ENCODE results near the gene TSPAN11. TPM values are rescaled to one million over a fixed set of nuclear protein-coding genes. Genes with fewer than 3 reads are reported as not detected.

Gene TSPAN11
- total and polyA plus RNA-seq, 2 experiments from 2014 or later, result 2.1 to 6.0 TPM

- TF ChIP-seq, protein P1, sequence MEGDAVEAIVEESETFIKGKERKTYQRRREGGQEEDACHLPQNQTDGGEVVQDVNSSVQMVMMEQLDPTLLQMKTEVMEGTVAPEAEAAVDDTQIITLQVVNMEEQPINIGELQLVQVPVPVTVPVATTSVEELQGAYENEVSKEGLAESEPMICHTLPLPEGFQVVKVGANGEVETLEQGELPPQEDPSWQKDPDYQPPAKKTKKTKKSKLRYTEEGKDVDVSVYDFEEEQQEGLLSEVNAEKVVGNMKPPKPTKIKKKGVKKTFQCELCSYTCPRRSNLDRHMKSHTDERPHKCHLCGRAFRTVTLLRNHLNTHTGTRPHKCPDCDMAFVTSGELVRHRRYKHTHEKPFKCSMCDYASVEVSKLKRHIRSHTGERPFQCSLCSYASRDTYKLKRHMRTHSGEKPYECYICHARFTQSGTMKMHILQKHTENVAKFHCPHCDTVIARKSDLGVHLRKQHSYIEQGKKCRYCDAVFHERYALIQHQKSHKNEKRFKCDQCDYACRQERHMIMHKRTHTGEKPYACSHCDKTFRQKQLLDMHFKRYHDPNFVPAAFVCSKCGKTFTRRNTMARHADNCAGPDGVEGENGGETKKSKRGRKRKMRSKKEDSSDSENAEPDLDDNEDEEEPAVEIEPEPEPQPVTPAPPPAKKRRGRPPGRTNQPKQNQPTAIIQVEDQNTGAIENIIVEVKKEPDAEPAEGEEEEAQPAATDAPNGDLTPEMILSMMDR (conservative IDR thresholded peaks at IDR 0.05; ENCODE audit: low read depth in 2 of 2), result no peak
- TF ChIP-seq EZH2phosphoT487 (IDR thresholded peaks at IDR 0.05; ENCODE audit: unreplicated experiment) (no peak), JUNB (IDR thresholded peaks at IDR 0.05; ENCODE audit: unreplicated experiment) (no peak), CREB1 (CRISPR knock-in tag; IDR thresholded peaks at IDR 0.05; ENCODE audit: low read depth) (no peak), POLR2AphosphoS5 (IDR thresholded peaks at IDR 0.05; ENCODE audit: low read depth) (no peak), ZNF114 (CRISPR knock-in tag; IDR thresholded peaks at IDR 0.05) (no peak)
Observed at GRCh38 chr12:30999723-31000122, 73.2 kb downstream of the TSPAN11 start (continued).

- ATAC-seq (no peak), DNase-seq (ENCODE audit: low spot score) (no peak)
- Histone ChIP-seq H3K4me2 (no peak overlapping the region), H3K27ac (ENCODE audit: low read depth) (no peak overlapping the region), H3K27me3 (ENCODE audit: insufficient read depth) (no peaks in the 10 kb centered on the region), H3K4me1 (ENCODE audit: insufficient read depth) (no peaks in the 10 kb centered on the region), H3K79me2 (replicated peaks; ENCODE audit: insufficient read depth) (no peaks in the 10 kb centered on the region), H3F3A (replicated peaks; ENCODE audit: low read depth) (no peaks in the 10 kb centered on the region), H2AFZ (no peak overlapping the region), H3K36me3 (ENCODE audit: insufficient read depth) (no peaks in the 10 kb centered on the region), H4K20me1 (replicated peaks; ENCODE audit: insufficient read depth) (no peaks in the 10 kb centered on the region), H3K9me2 (ENCODE audit: insufficient read depth) (no peaks in the 10 kb centered on the region), H3K4me3 (no peak overlapping the region)
- Mint-ChIP-seq H3K36me3 (ENCODE audit: low read depth) (no peaks in the 10 kb centered on the region), H3K9me3 (no peaks in the 10 kb centered on the region), H3K27ac (no peak overlapping the region), H3K4me3 (no peak overlapping the region), H3K27me3 (ENCODE audit: insufficient read depth, low read depth, poor library complexity) (peaks cover 21% of the 10 kb centered on the region), H3K4me1 (peaks cover 21% of the 10 kb centered on the region)
- TF ChIP-seq ZNF331 (CRISPR knock-in tag; IDR thresholded peaks at IDR 0.05; ENCODE audit: low read depth), result no peak
- TF ChIP-seq NANOG (IDR thresholded peaks at IDR 0.05; ENCODE audit: borderline replicate concordance), result no peak
- TF ChIP-seq, protein P2, sequence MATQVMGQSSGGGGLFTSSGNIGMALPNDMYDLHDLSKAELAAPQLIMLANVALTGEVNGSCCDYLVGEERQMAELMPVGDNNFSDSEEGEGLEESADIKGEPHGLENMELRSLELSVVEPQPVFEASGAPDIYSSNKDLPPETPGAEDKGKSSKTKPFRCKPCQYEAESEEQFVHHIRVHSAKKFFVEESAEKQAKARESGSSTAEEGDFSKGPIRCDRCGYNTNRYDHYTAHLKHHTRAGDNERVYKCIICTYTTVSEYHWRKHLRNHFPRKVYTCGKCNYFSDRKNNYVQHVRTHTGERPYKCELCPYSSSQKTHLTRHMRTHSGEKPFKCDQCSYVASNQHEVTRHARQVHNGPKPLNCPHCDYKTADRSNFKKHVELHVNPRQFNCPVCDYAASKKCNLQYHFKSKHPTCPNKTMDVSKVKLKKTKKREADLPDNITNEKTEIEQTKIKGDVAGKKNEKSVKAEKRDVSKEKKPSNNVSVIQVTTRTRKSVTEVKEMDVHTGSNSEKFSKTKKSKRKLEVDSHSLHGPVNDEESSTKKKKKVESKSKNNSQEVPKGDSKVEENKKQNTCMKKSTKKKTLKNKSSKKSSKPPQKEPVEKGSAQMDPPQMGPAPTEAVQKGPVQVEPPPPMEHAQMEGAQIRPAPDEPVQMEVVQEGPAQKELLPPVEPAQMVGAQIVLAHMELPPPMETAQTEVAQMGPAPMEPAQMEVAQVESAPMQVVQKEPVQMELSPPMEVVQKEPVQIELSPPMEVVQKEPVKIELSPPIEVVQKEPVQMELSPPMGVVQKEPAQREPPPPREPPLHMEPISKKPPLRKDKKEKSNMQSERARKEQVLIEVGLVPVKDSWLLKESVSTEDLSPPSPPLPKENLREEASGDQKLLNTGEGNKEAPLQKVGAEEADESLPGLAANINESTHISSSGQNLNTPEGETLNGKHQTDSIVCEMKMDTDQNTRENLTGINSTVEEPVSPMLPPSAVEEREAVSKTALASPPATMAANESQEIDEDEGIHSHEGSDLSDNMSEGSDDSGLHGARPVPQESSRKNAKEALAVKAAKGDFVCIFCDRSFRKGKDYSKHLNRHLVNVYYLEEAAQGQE (IDR thresholded peaks at IDR 0.05; ENCODE audit: unreplicated experiment), result no peak
- no peak for TF ChIP-seq CREB1 (CRISPR knock-in tag; IDR thresholded peaks at IDR 0.05; ENCODE audit: low read depth)
- TF ChIP-seq ETS1 (IDR thresholded peaks at IDR 0.05), result no peak
- TF ChIP-seq, protein P1 (conservative IDR thresholded peaks at IDR 0.05; ENCODE audit: low read depth in 2 of 2), result no peak
- TF ChIP-seq POLR2AphosphoS5 (IDR thresholded peaks at IDR 0.05; ENCODE audit: low read depth), result no peak
- no peak for TF ChIP-seq EZH2 (IDR thresholded peaks at IDR 0.05; ENCODE audit: low read depth, unreplicated experiment)
Observed at GRCh38 chr12:31000751-31001150, 74.2 kb downstream of the TSPAN11 start.

All from GM23338 (cell line).